MM.1S (cell line): ENCODE measurements around the gene DOK6.

ENCODE experiments used
- DNase-seq: peaks from one replicate; pipeline ENCODE4 v3.0.0-alpha.2; 2015
- H2AFZ ChIP-seq: fragments of 300-600 bp; sonication (generic); 2 replicates; pipeline ENCODE4 v1.6.0; 2016; ENCODE audit warnings: antibody characterized with exemption, low read length
- H3F3A ChIP-seq: fragments of 300-600 bp; sonication (generic); 2 replicates; pipeline ENCODE4 v1.6.1; 2016; ENCODE audit warnings: mild to moderate bottlenecking, antibody characterized with exemption, low read length, moderate library complexity, mixed read lengths; ENCODE audit not compliant: insufficient read depth
- H3K27ac ChIP-seq: fragments of 300-600 bp; sonication (generic); 2 replicates; pipeline ENCODE4 v1.5.1; 2016; ENCODE audit warnings: mild to moderate bottlenecking, low read length
- H3K27me3 ChIP-seq: fragments of 300-600 bp; sonication (generic); replicated peaks from 2 replicates; pipeline ENCODE4 v1.6.0; 2016; ENCODE audit warnings: low read length; ENCODE audit not compliant: insufficient read depth
- H3K36me3 ChIP-seq: fragments of 300-600 bp; sonication (generic); replicated peaks from 2 replicates; pipeline ENCODE4 v1.6.1; 2016; ENCODE audit warnings: mild to moderate bottlenecking, low read length, mixed read lengths; ENCODE audit not compliant: insufficient read depth
- H3K4me1 ChIP-seq: fragments of 300-600 bp; sonication (generic); 2 replicates; pipeline ENCODE4 v1.6.1; 2016; ENCODE audit warnings: low read length, mixed read lengths
- H3K4me2 ChIP-seq: fragments of 300-600 bp; sonication (generic); 2 replicates; pipeline ENCODE4 v1.6.0; 2016; ENCODE audit warnings: low read depth, low read length
- H3K4me3 ChIP-seq: fragments of 300-600 bp; sonication (generic); 2 replicates; pipeline ENCODE4 v1.5.1; 2016; ENCODE audit warnings: low read length, mixed read lengths
- H3K79me2 ChIP-seq: fragments of 300-600 bp; sonication (generic); 2 replicates; pipeline ENCODE4 v1.6.1; 2016; ENCODE audit warnings: mixed run types, low read length, mixed read lengths
- H3K9ac ChIP-seq: fragments of 300-600 bp; sonication (generic); 2 replicates; pipeline ENCODE4 v1.6.1; 2016; ENCODE audit warnings: low read length, mixed read lengths
- H3K9me2 ChIP-seq: fragments of 300-600 bp; sonication (generic); replicated peaks from 2 replicates; pipeline ENCODE4 v1.6.1; 2016; ENCODE audit warnings: mild to moderate bottlenecking, low read length, mixed read lengths; ENCODE audit not compliant: insufficient read depth
- H3K9me3 ChIP-seq: fragments of 300-600 bp; sonication (generic); replicated peaks from 2 replicates; pipeline ENCODE4 v1.6.1; 2016; ENCODE audit warnings: mild to moderate bottlenecking, low read length, mixed read lengths; ENCODE audit not compliant: insufficient read depth
- H4K20me1 ChIP-seq: fragments of 300-600 bp; sonication (generic); 2 replicates; pipeline ENCODE4 v1.6.1; 2016; ENCODE audit warnings: mild to moderate bottlenecking, low read length, moderate library complexity, mixed read lengths; ENCODE audit not compliant: insufficient read depth
- EZH2 ChIP-seq: fragments of 300-600 bp; sonication (generic); optimal IDR thresholded peaks from 2 replicates; pipeline ENCODE3; 2017; ENCODE audit warnings: low read depth, mild to moderate bottlenecking, antibody characterized with exemption, low read length, mixed read lengths
- EZH2phosphoT487 ChIP-seq: fragments of 300-600 bp; sonication (generic); IDR thresholded peaks from 2 replicates; pipeline ENCODE4 v1.6.1; 2018; ENCODE audit warnings: antibody characterized with exemption, low read length
- TF ChIP-seq, protein P1 (sequence below): fragments of 300-600 bp; sonication (generic); IDR thresholded peaks from 2 replicates; pipeline ENCODE4 v1.5.1; 2016; ENCODE audit warnings: antibody characterized with exemption, low read length, mixed read lengths

DOK6 gene

DNA sequence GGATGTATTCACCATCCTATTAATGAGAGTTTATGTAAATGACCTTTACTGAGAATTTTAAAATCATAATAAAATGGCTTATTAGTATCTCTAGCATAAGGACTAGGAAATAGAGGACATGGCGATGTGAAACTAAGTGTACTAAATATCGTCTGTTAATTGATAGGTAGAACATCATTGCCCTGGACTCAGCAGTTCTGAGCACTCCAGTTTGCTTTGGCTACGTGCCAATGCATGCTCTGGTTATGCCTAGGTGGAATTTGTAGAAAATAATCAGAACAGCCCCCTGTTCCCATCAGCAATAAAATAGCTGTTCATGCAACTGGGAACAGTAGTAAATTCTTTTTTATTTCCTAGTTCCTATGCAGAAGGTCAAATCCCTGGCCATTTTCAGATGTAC, 247.8 kb downstream of the DOK6 start:
- Histone ChIP-seq H3K27ac (no peak overlapping the region), H3K9me3 (no peaks in the 10 kb centered on the region), H3K9me2 (no peaks in the 10 kb centered on the region), H3K4me2 (peak overlapping the region; percentile 43; the same call in 1 of the 2 replicates), H3K9ac (0 out of 2 replicates have a peak overlapping the region, but pooled peaks have one; percentile 30), H3K4me1 (no peaks in the 10 kb centered on the region), H3K27me3 (no peaks in the 10 kb centered on the region), H3F3A (no peaks in the 10 kb centered on the region), H3K36me3 (no peaks in the 10 kb centered on the region), H3K4me3 (peak overlapping the region; percentile 48; the same call in 1 of the 2 replicates), H4K20me1 (no peaks in the 10 kb centered on the region), H2AFZ (peak overlapping the region; percentile 54), H3K79me2 (no peaks in the 10 kb centered on the region)
- TF ChIP-seq, protein P1, sequence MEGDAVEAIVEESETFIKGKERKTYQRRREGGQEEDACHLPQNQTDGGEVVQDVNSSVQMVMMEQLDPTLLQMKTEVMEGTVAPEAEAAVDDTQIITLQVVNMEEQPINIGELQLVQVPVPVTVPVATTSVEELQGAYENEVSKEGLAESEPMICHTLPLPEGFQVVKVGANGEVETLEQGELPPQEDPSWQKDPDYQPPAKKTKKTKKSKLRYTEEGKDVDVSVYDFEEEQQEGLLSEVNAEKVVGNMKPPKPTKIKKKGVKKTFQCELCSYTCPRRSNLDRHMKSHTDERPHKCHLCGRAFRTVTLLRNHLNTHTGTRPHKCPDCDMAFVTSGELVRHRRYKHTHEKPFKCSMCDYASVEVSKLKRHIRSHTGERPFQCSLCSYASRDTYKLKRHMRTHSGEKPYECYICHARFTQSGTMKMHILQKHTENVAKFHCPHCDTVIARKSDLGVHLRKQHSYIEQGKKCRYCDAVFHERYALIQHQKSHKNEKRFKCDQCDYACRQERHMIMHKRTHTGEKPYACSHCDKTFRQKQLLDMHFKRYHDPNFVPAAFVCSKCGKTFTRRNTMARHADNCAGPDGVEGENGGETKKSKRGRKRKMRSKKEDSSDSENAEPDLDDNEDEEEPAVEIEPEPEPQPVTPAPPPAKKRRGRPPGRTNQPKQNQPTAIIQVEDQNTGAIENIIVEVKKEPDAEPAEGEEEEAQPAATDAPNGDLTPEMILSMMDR: no peak
- TF ChIP-seq EZH2: no peak
- TF ChIP-seq EZH2phosphoT487: no peak
- no peak for DNase-seq

DNA sequence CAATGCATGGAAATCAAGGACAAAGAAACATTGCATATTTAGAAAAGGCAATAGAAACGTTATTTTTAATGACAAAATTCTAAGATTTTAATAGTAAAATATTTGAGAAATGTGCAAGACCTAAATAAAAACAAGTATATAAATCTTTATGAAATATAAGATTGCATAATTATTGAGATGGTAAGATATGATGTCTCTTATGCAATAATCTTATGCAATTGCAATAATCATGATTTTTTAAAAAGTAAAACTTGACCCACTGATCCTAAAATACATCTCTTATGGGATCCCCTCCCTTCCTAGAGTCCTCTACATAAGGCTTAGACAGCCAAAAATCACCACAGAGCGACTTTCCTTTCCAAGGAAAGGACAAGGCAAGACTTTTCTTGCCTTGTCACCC, 249.0 kb downstream of the DOK6 start:
- H3K79me2 ChIP-seq: no peaks in the 10 kb centered on the region
- H3K27me3 ChIP-seq: no peaks in the 10 kb centered on the region
- H3K9me3 ChIP-seq: no peaks in the 10 kb centered on the region
- H4K20me1 ChIP-seq: no peaks in the 10 kb centered on the region
- H3K27ac ChIP-seq: no peak overlapping the region
- H3F3A ChIP-seq: no peaks in the 10 kb centered on the region
- TF ChIP-seq EZH2phosphoT487 (no peak), EZH2 (no peak)
- TF ChIP-seq, protein P1: no peak
- H3K9ac ChIP-seq: no peak overlapping the region
- no peak overlapping the region for H3K4me3 ChIP-seq
- no peak overlapping the region for H3K4me2 ChIP-seq
- no peak for DNase-seq
- H3K4me1 ChIP-seq: no peaks in the 10 kb centered on the region
- H3K36me3 ChIP-seq: no peaks in the 10 kb centered on the region
- no peaks in the 10 kb centered on the region for H3K9me2 ChIP-seq
- no peak overlapping the region for H2AFZ ChIP-seq

DNA sequence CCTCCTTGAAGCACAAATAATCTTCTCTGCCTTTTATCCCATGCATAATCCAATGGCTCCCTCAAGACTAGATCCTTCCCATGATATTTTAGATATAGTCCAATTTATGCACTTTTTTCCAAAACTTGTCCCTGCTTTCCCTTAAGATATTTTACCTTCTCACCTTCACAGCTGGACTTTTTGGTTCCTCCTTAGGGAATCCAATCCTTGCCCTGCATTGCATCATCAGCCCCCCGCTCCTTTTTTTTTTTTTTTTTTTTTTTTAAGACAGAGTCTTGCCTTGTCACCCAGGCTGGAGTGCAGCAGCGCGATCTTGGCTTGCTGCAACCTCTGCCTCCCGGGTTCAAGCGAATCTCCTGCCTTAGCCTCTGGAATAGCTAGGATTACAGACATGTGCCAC, 250.6 kb downstream of the DOK6 start:
- Histone ChIP-seq H3K4me3 (no peak overlapping the region), H3K36me3 (no peaks in the 10 kb centered on the region), H3F3A (no peaks in the 10 kb centered on the region), H4K20me1 (no peaks in the 10 kb centered on the region), H3K9me2 (no peaks in the 10 kb centered on the region), H3K27me3 (no peaks in the 10 kb centered on the region), H3K79me2 (no peaks in the 10 kb centered on the region), H3K4me2 (no peak overlapping the region), H3K27ac (no peak overlapping the region), H2AFZ (no peak overlapping the region), H3K4me1 (no peaks in the 10 kb centered on the region), H3K9ac (no peak overlapping the region), H3K9me3 (no peaks in the 10 kb centered on the region)
- TF ChIP-seq EZH2phosphoT487 (no peak), EZH2 (no peak)
- TF ChIP-seq, protein P1: no peak
- no peak for DNase-seq
